ENCODE measurements around the gene PDZK1IP1.
"Not testable (repeated sequence)": the region's sequence is repeated elsewhere in the genome, so short reads cannot be mapped to it uniquely, and the experiment has no call there.

Gene PDZK1IP1

DNA sequence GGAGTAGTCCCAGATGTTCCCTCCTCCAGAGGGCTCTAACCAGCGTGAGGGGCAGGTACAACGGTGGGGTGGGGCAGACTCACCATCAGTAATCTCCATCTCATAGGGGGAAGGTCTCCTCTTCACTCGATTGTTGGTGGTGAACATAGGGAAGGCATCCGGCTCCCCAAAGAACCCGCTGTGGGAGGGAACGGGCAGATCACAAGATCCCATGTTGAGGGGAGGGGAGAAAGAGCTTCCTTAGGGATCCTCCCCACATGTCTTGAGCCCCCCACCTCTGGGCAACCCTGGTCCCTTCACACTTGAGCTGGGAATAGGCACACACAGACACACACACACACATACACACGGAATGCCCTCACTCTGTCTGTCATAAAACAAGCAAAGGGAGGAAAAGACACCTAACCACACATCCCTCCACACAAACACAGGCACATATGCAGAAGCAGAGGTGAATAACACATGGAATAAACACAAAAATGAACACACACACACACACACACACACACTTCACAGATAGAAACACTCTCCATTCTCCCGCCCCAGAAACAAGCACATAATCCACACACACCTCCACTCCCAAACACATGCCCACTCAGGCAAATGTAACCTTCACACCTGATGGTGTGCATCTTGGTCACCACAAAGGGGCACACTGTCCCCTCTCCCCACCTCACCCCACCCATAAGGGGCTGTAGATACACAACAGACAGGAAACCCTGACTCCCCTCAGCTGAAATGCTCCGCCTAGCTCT is 34.3 kb upstream of the PDZK1IP1 start:
- no peak for DNase-seq (ENCODE audit: low spot score)

DNA sequence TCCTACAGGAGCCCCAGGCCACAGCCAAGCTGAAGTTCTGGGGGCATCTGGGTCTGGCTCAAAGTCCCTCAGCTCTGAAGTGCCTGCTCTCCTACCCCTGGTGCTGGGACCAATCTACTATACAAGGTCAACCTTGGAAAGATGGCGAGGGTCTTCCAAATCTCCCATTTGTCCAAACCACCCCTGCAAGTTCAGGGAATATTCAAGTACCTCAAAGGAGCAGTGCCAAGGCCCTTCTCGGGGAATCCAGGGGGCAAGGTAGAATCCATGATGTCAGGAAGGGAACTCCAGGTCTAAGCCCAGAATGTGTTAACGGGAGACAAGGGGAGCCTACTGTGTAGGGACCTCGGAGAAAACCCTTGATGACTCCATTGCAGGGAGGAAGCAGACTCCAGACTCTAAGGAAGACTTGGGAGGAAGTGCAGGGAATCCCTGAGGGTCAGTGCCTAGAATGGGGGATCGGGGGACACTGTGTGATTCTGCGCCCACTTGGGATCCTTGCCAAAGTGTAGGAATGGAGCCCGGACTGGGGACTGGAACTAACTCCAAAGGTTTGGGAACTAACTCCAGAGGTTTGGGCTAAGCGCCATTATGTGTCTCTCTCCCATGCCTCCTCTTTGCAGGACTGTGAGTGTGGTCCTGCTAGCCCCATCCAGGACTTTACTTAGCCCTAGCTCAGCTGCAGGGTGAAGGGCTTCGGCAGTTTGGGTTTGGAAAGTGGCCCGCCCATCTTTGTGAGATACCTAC is 33.5 kb upstream of the PDZK1IP1 start:
- no peak for DNase-seq (ENCODE audit: low spot score)

DNA sequence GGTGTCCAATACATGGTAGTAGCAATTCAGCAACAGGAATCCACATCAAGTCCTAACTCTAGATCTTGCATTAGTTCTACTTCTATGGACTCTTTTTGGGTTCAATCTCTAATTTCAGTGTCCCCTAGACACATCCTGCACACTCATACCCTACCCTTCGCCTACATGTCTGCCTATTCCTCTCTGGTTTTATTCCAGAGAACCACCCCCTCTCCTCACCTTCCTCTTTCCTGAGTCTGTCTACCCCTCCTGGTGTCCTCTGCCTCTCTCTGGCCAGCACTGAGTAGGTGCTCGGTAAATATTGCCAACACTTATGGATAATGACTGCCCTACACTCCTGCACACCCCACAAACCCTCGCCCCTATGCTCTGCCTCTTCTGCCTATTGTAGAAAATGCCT is 32.6 kb upstream of the PDZK1IP1 start:
- no peak for DNase-seq (ENCODE audit: low spot score)

DNA sequence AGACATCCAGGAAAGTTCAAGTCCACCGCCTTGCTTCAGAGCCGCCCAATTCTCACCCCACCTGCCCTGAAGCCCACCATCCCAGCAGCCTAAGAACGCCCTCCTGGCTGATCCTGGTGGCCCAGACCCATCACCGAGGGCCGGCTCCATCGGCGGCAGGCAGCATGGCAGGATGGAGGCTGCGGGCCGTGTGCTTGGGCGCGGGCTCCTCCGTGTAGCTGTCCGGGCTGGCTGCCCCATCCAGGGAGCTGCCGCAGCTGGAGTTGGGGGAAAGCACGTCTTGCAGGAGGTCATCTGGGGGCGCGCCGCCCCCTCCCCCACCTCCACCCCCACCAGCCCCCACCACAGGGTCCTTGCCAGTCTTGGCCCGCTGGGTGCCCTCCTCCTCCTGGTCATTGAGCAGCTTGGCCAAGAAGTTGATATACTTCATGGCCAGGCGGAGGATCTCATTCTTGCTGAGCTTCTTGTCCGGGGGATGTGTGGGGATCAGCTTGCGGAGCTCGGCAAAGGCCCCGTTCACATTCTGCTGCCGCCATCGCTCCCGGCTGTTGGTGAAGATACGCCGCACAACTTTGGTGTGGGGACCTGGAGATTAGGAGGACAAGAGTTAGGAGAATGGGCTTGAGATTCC is 29.9 kb upstream of the PDZK1IP1 start:
- DNase-seq (ENCODE audit: low spot score): no peak

DNA sequence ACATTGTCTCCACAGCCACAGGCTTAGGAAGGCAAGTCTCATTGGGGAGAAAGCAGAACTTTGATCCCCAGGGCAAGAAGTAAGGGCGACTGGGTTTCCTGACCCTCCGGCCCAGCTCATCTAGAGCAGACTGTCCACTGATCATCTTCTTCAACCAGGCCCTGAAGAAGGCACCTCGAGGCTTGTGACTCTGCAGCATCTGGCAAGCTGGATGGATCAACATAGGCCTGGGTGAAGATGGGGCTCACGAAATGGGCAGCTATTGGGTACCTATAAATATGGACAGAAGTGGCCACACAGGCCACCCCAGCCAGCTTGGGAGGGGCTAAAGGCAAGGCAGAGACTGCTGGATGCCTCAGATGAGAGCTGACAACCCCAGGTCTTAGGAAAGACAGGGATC is 29.2 kb upstream of the PDZK1IP1 start:
- no peak for DNase-seq (ENCODE audit: low spot score)

DNA sequence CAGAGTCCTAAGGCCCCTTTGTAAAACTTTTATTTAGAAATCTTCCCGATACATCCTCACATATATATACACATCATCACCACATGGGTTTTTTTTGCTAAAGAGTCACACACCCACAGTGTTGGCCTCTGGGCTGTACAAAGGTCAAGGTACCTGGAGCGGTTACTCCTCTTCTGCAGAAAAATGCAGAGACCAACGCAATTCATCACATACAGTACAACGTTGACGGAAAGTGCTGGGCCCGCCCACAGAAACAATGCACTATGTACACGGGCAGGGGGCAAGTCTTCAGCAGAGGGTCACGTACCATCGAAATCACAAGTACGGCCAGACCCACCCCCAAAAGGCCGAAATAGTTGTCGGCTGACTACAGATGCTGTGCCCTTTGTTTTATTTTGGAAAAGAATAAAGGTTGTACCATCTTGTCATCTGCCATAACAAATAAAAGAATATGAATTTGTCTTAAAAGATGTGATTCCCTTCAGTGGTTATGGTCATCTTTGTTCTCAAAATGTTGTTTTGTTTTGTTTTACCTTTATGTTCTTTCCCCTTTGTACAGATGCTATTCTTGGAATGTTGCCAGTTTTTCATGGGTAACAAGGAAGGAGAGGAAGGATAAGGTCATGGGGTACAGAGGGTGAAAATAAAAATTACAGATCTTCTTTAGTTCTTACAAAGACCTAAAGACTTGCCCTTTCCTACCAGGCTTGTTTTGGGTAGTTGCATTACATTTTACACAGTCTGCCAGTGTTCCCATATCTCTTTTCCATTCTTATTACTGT is 26.6 kb upstream of the PDZK1IP1 start:
- no peak for DNase-seq (ENCODE audit: low spot score)

DNA sequence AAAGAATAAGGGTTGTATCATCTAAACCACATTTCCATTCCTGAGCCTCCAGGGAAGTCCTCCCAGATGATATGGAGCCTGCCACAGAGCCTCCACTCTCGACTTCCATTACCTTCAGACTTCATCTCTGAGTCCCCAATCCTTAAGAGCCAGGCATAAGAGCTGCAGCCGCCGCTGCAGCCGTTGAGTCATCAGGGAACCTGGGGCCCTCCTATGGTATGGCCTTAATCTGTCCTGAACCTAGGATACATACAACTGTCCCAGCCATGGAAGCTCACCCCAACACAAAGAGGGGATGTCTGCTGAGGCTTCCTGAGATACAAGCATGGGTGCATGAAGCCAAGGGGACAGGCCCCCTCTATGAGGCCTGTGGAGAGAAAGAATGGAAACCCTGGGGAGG is 25.9 kb upstream of the PDZK1IP1 start:
- no peak for DNase-seq (ENCODE audit: low spot score)

DNA sequence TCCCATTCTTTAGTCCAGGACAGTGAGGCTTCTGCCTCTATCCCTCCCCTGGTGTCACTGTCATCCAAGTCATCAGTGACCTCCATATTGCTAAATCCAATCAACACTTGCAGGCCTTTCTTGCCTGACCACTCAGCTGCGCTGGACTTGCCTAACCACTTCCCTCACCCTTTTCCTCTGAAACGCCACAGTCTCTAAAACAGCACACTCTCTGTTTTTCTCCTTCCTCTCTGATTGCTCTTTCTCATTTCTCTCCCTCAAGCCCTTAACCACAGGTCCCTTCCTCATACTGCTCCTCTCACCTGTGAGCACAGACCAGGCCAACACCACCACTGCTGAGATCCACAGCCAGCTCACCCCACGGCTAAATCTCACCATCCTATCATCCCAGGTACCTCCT is 24.7 kb upstream of the PDZK1IP1 start:
- DNase-seq (ENCODE audit: low spot score): no peak

DNA sequence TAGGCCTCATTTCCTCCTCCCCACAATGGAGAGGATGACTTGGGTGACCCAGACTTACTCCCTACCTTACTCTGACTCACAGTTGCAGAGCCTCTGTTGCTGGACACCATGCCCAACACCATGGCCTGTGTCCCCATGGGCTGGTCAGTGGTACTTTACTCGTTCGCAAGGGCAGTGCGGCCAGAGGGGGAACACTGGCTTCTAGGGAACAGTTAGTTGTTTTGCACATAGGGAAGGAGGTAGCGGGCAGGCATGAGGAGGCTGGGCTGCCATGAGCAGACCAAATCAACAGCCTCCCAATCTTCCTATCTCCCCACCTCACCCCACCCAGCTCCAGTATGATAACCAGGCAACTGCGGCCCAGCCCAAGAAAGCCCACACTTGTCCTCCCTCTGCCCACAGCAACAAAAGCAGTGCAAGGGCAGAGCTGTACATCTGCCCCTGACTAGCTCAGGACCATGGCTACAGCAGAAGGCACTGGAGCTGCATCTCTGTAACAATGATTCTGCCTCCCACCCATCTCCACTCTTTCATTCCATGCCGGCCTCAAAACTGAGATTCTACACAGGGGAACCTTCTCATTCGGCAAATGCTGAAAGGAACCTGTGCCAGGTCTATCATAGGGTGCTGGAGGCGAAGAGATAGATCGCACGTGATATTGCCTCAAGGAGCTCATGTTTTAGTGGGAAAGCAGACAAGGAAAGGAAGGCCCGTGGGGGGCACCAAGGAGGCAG is 23.6 kb upstream of the PDZK1IP1 start:
- DNase-seq (ENCODE audit: low spot score): no peak

DNA sequence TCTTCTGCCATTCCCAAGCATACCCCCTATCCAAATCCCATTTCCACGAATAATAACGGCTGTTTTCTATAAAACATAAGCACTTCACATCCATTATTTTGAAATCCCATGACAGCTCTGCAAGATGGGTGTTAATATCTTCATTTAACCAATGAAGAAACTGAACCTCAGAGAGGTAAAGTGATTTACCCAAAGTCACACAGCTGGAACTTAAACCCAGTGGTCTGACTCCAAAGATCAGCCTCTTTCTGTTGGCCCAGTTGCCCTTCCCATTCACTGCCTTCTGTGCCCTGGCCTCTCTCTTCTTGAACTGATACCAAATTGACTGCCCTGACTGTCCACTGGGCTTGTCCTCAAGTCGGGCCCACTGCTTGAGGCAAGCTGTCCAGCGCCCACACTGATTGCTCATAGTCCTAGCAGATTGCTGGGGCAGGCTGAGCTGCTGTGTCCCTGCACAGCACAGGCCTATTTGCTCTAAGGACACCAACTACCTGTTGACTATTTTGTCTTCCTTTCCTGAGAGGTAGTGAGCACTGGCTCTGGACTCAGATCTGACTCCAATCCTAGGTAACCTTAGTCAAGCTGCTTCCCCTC is 22.9 kb upstream of the PDZK1IP1 start:
- no peak for DNase-seq (ENCODE audit: low spot score)

DNA sequence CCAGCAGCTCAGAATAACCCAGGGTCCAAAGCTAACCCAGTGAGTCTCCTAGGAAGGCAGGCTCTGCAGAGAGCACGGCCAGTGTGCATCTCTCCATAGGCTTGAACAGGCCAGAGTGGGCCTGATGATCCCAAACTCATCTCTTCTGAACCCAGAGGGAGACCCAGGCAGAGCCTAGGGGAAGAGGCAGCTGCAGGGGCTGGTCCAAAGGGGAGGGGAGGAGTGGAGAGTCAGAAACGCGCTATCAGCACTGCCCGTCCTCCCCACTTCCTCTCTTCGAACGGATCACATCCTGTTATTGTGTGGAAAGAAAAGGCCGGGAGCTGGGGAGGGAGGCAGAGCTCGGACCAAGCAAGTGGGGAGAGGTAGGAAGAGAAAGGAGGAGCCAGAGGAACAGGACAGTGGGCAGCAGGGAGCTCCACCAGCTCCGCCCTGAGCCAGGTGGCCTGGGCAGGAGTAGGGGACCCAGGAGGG is 22.0 kb upstream of the PDZK1IP1 start:
- no peak for DNase-seq (ENCODE audit: low spot score)

DNA sequence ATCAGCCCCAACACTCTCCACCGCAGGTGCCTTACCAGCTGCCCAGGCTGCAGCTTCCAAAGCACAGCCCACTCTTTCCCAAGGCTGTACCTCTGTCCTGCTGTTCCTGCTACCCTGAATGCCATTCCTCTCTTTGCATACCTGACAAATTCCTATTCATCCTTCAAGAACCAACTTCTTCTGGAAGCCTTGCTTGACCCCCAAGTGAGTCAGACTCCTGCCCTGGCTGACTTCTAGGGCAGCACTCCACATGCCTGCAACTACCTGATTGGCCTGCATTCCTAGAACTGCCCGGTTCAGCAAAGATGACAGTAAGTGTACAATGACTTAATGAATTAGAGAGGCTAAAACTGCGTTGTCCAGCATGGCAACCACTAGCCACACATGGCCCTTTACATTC is 20.8 kb upstream of the PDZK1IP1 start:
- DNase-seq (ENCODE audit: low spot score): no peak

DNA sequence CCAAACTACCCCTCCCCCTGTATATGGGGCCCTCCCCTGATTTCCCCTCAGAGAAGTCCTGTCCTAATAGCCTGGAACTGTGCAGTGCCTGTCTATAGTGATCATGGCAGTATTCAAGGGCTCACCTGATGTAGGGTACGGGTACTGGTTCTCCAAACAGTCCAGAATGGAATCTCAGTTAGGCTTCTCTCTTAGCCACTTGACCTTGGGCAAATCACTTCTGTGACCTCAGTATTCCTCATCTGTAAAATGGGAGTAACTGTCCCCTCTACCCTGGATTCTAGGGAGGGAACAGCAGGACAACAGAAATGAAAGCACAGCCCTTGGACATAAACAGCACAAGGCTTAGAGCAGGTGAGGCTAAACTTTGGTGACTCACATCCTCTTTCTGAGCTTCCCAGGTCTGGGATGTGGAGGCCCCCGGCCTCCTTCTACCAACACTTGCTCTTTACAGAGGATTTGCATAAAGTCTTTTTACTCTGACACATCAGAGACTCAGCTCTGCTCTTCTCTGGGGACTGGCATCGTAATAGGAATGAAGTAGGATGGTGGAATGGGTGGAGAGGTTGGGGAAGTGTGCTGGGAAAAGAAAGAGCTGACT is 20.0 kb upstream of the PDZK1IP1 start:
- no peak for DNase-seq (ENCODE audit: low spot score)

DNA sequence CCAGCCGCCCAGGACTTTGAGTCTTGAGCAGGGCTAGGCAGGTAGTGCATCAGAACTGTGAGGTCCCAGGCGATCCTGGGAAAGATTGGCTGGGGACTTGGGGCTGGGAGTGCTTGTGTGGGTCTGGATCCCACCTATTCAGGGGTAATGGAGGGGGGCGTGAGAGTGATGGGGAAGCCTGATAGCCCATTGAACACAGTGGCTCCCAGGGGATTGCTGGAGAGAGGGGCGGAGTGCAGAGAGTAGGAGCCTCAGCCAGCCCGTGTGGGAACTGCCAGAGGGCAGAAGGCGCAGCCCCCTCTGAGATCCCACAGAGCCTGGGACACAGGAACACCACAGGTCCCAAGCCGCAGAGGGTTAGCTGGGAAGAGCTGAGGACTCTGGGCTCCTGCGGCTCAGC is 19.3 kb upstream of the PDZK1IP1 start:
- DNase-seq (ENCODE audit: low spot score): no peak

DNA sequence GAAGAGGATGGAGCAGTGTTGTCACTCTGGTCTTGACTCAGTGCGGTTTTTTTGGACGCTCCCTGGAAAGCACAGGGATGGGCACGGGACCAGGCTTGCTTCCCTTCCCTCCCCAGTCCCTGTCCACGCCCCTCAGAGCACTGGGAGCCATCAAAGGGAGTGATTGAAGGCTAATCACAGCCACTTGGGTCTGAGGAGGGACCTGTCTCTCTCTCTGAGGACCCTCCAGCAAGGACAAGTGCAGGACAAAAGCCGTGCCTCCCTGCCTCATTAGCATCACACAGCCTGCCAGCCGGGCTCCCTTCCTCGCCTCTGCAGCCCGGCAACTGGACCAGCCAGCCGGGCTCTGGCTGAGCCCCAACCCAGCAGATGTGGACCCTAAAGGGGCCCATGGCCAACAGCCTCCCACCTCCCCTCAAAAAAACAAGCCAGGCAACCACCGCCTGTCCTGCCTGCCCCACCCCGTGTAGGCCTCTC is 18.6 kb upstream of the PDZK1IP1 start:
- no peak for DNase-seq (ENCODE audit: low spot score)

DNA sequence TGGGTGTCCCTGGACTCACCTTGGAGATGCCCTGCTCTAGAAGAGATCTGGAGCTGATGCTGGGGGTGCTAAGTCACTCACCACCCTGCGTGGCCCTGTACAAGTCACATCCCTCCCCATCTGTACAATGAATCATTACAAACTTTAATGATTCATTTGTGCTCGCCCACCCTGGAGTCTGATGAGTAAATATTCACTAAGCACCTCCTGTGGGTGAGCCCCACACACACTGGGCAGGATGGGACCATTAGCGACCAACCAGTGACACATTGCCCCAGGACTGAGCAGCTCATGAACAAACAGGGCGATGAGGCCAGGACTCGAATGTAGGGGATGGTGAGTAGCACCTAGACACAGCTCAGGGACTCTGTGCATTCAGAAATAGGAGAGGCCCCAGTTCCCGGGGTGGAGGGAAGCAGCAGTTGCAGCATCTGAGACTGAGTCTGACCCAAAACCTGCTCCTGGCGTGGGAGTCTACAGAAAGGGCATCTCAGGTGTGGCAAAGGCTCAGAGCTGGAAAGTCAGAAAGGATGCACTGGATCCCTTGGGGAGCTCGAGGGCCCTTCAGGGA is 18.1 kb upstream of the PDZK1IP1 start:
- DNase-seq (ENCODE audit: low spot score): no peak

DNA sequence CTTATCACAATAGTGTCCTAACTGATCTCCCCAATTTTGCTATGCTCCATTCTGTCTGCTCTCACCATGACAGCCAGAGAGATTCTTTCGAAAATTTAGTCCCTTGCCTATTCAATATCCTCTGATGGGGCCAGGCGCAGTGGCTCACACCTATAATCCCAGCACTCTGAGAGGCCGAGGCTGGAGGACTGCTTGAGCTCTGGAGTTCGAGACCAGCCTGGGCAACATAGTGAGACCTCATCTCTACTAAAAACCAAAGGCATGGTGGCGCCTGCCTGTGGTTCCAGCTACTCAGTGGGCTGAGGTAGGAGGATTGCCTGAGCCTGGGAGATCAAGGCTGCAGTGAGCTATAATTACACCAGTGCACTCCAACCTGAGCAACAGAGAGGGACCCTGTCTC is 16.1 kb upstream of the PDZK1IP1 start:
- no peak for DNase-seq (ENCODE audit: low spot score)

DNA sequence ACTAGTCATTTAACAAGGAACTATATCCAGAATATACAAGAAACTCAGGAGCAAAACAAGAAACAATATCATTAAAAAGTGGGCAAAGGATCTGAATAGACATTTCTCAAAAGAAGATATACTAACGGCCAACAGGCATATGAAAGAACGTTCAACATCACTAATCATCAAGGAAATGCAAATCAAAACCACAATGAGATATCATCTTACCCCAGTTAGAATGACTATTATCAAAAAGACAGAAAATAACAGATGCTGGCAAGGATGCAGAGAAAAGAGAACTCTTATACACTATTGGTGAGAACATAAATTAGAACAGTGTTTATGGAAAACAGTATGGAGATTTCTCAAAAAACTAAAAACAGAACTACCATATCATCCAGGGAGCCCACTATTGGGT is 13.7 kb upstream of the PDZK1IP1 start:
- DNase-seq (ENCODE audit: low spot score): not testable (repeated sequence)

DNA sequence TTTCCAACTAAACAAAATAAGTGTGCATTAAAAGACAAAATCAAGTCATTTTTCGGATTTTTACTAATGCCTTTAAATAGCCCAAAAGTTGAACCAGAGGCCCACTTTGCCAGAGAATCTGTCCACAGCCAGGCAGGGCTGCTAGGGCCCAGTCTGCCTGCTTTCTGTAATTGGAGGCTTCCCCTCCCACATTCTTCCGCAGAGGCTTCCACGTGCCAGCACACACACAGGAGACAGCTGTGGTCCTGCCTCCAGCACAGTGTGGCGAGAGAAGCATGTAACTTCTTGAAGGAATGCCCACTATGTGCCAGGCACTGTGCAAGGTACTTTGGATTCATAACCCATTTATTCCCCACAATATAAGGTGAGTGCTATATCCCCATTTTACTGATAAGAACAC is 11.3 kb upstream of the PDZK1IP1 start:
- no peak for DNase-seq (ENCODE audit: low spot score)

DNA sequence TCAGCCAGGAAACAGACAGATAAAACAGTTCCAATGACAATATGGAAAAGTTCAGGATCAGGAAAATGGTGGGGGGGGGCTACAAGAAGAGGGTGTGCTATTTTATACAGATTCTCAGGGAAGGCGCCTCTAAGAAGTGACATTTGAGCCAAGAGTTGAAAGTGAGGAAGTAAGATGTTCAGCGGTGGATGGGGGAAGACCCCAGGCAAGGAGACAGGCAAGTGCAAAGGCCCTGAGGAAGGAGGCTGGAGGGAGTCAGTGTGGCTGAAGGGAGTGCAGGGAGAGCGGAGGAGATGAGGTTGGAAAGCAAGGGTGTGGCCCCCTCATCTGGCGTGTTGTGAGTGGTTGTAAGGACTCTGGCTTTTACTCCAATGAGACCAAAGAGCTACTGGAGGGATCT is 8.4 kb upstream of the PDZK1IP1 start:
- DNase-seq (ENCODE audit: low spot score): no peak
